GM10248 (cell line): ENCODE data around the gene WDR49.

Experiments used
- CTCF ChIA-PET: fragments of 300-600 bp; sonication (Branson Sonifier 250); formaldehyde crosslinking; extraction: SDS; loops from one replicate; lab custom pipeline; 2021; ENCODE audit warnings: antibody characterized with exemption; lab: Yijun Ruan, JAX
- POLR2A ChIA-PET: fragments of 350-650 bp; sonication (Branson Sonifier 250); formaldehyde crosslinking; extraction: SDS; loops from one replicate; lab custom pipeline; 2020; ENCODE audit warnings: antibody characterized with exemption; lab: Yijun Ruan, JAX
- DNase-seq: peaks from one replicate; pipeline ENCODE4 v3.0.0; 2012; ENCODE audit errors: extremely low spot score
- CTCF ChIP-seq: IDR thresholded peaks from 2 replicates; pipeline ENCODE4 v1.5.1; 2012; ENCODE audit warnings: mild to moderate bottlenecking, low read depth; ENCODE audit errors: extremely low read depth, missing control alignments, control extremely low read depth

Gene WDR49

GRCh38 chr3:167483708-167484475 is 169.8 kb downstream of the WDR49 start:
- no peak for TF ChIP-seq CTCF
- POLR2A ChIA-PET, result no interaction called here
- CTCF ChIA-PET, result interaction anchor here (0.9 kb wide), 1 partner anchor 12 kb away, joined by 3 read pairs; no protein-coding TSS in a partner anchor
- no peak for DNase-seq

- no peak for DNase-seq
- CTCF ChIA-PET, result interaction anchor here (1.3 kb wide), 1 partner anchor 10 kb away, joined by 4 read pairs; no protein-coding TSS in a partner anchor
- POLR2A ChIA-PET, result no interaction called here
- TF ChIP-seq CTCF, result no peak
Measured at GRCh38 chr3:167481164-167481563, 172.6 kb downstream of the WDR49 start.

- POLR2A ChIA-PET, result no interaction called here
- DNase-seq, result no peak
- CTCF ChIA-PET, result interaction anchor here (1.3 kb wide), 1 partner anchor 11 kb away, joined by 4 read pairs; no protein-coding TSS in a partner anchor
- no peak for TF ChIP-seq CTCF
Measured at GRCh38 chr3:167480748-167481147, 173.0 kb downstream of the WDR49 start.

GRCh38 chr3:167473863-167474262 is 179.9 kb downstream of the WDR49 start, which contains the start of gene SERPINI2:
Gene SERPINI2, minus strand, starts transcription at chr3:167474042. Its CDS starts 2,208 bp downstream, at chr3:167471834.
- no peak for DNase-seq
- TF ChIP-seq CTCF, result no peak
- POLR2A ChIA-PET, result no interaction called here
- CTCF ChIA-PET, result no interaction called here

DNA sequence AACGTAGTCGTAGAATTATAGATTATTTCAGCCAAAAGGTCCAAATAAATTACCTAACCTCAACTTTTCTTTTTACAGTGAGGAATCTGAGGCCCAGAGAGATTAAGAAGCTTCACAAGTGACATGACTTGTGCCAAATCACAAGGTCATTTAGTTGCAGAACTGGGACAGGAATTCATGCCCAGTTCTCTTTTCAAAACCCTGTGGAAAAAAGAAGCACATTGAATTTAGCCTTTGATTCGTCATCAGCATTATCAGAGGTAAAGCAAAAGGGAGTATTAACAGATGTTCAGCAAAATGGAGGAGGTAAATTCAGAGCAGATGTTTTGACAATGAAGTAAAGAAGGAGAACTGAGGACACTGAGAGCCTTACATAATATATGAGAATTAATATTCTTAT is 184.4 kb downstream of the WDR49 start:
- DNase-seq, result no peak
- ChIA-PET POLR2A (no interaction called here), CTCF (interaction anchor here (1.4 kb wide), 1 partner anchor 24 kb away, joined by 3 read pairs; no protein-coding TSS in a partner anchor)
- TF ChIP-seq CTCF, result no peak

- POLR2A ChIA-PET, result no interaction called here
- CTCF ChIA-PET, result interaction anchor here (1.4 kb wide), 1 partner anchor 25 kb away, joined by 3 read pairs; no protein-coding TSS in a partner anchor
- TF ChIP-seq CTCF, result no peak
- DNase-seq, result no peak
Measured at GRCh38 chr3:167467848-167468611, 185.7 kb downstream of the WDR49 start.
